Activated naive CD8-positive, alpha-beta T cell treated with anti-CD3 and anti-CD28 coated beads, Interleukin-2, amount 50 U/mL, for 24 hours (primary cell): ENCODE measurements around the gene NET1.
A peak's percentile ranks its signal among the peaks of the same experiment; 100 is the strongest.
"Not testable (repeated sequence)": the region's sequence is repeated elsewhere in the genome, so short reads cannot be mapped to it uniquely, and the experiment has no call there.

Experiments
- ATAC-seq: fragments of 150-1000 bp; cut with Tn5 transposase; one replicate; pipeline ENCODE4 v1.10.0; 2021
- DNase-seq: peaks from one replicate; pipeline ENCODE4 v3.0.0; 2021
- H3K27ac Mint-ChIP-seq: one replicate; pipeline ENCODE4 v1.8.0; 2021; ENCODE audit warnings: mild to moderate bottlenecking, mixed read lengths
- H3K27me3 Mint-ChIP-seq: one replicate; pipeline ENCODE4 v1.8.0; 2021; ENCODE audit warnings: mixed read lengths
- H3K36me3 Mint-ChIP-seq: one replicate; pipeline ENCODE4 v1.8.0; 2021; ENCODE audit warnings: low read depth, mixed read lengths
- H3K4me1 Mint-ChIP-seq: one replicate; pipeline ENCODE4 v1.8.0; 2021; ENCODE audit warnings: mixed read lengths
- H3K4me3 Mint-ChIP-seq: one replicate; pipeline ENCODE4 v1.8.0; 2021; ENCODE audit warnings: mild to moderate bottlenecking, moderate library complexity, mixed read lengths
- H3K9me3 Mint-ChIP-seq: one replicate; pipeline ENCODE4 v1.8.0; 2021; ENCODE audit warnings: mixed read lengths

Gene NET1

DNA sequence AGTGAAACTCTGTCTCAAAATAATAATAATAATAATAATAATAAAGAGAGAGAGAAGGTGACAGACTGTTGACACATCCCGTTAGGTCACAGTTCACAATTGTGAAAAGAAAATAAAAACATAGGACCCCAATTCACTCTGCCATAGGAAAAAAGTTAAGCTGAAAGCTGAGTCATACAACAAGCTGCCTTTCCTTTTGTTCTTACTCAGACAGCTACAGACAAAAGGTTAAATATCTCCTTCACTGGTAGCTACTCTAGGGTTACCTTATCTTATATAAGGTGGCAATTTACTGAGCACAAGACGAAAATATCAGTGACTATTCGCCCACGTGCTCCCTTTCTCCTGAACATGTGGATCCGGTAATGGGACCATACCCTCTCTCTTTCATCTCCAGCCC, 25.2 kb upstream of the NET1 start:
- Mint-ChIP-seq H3K27ac (no peak overlapping the region), H3K4me1 (no peaks in the 10 kb centered on the region), H3K9me3 (peaks cover 38% of the 10 kb centered on the region), H3K36me3 (peaks cover 11% of the 10 kb centered on the region), H3K27me3 (peaks cover 4% of the 10 kb centered on the region), H3K4me3 (no peak overlapping the region)
- DNase-seq (no peak), ATAC-seq (no peak)

DNA sequence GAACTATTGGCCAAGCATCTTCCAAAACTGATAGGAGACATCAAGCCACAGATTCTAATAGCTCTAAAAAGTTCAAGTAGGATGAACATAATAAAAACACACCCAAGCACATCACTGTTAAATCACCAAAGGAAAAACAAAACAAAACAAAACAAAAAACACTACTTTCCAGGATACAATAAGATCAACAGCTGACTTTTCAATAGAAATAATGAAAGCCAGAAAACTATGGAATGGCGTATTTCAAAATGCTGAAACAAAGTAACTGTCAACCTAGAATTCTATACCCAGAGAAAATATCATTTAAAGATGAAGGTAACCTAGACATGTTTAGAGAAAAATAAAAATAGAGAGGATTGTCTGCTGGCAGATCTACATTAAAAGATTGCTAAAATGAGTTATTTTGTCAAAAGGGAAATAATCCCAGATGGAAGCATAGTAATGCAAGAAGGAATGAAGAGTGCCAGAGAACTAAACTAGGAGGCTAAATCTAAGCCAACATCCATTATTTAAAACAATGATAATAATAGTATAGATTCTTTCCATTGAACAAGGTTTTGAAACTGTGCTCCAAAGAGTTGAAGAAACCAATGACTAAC, 21.7 kb upstream of the NET1 start:
- DNase-seq (no peak), ATAC-seq (no peak)
- H3K4me1 Mint-ChIP-seq, result no peaks in the 10 kb centered on the region
- H3K4me3 Mint-ChIP-seq, result no peak overlapping the region
- peaks cover 41% of the 10 kb centered on the region for H3K9me3 Mint-ChIP-seq
- H3K36me3 Mint-ChIP-seq, result peaks cover 11% of the 10 kb centered on the region
- peaks cover 4% of the 10 kb centered on the region for H3K27me3 Mint-ChIP-seq
- no peak overlapping the region for H3K27ac Mint-ChIP-seq

DNA sequence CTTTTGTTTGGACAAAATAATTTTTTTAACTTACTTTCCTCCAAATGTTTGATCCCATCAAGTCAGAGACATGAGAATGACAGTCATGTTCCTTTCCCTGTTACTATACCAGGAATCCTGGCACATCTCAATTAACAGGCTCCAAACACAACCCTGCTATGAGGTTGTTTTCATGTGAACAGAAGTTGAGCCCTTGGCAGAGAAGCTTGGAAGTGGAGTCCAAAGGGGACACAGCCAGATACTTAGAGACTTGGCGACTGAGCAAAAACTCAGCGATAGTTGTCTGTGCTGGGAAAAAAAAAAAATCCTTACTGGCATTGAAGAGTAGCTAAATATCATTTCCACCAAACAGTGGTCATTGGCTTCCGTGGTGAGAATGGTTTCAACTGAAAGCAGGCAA, 20.6 kb upstream of the NET1 start:
- peaks cover 41% of the 10 kb centered on the region for H3K9me3 Mint-ChIP-seq
- ATAC-seq (no peak), DNase-seq (no peak)
- H3K4me3 Mint-ChIP-seq, result no peak overlapping the region
- no peaks in the 10 kb centered on the region for H3K4me1 Mint-ChIP-seq
- peaks cover 11% of the 10 kb centered on the region for H3K36me3 Mint-ChIP-seq
- H3K27ac Mint-ChIP-seq, result no peak overlapping the region
- peaks cover 4% of the 10 kb centered on the region for H3K27me3 Mint-ChIP-seq

GRCh38 chr10:5393529-5393928, 18.8 kb upstream of the NET1 start:
- Mint-ChIP-seq H3K27me3 (peaks cover 10% of the 10 kb centered on the region), H3K9me3 (peaks cover 36% of the 10 kb centered on the region), H3K4me1 (no peaks in the 10 kb centered on the region), H3K4me3 (no peak overlapping the region), H3K27ac (no peak overlapping the region), H3K36me3 (peaks cover 11% of the 10 kb centered on the region)
- DNase-seq (no peak), ATAC-seq (no peak)

DNA sequence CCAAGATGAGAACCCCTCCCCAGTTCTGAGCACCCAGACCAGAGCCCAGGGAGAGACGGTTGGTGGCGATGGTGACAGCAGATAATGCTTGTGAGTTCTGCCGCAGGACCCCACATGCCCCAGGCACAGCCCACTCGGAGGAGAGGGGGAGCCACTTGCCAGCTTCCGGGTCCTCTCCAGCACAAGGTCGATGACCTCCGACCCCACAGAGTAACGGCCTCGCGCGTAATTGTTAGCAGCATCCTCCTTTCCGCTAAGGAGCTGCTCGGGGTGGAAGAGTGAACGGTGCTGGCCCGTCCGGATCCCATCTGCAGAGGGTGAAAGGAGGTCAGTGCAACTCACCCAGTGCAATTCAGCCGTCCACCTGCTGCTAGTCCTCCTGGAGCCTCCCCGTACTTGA, 17.2 kb upstream of the NET1 start:
- H3K9me3 Mint-ChIP-seq, result peaks cover 23% of the 10 kb centered on the region
- H3K27me3 Mint-ChIP-seq, result peaks cover 10% of the 10 kb centered on the region
- H3K4me3 Mint-ChIP-seq, result no peak overlapping the region

DNA sequence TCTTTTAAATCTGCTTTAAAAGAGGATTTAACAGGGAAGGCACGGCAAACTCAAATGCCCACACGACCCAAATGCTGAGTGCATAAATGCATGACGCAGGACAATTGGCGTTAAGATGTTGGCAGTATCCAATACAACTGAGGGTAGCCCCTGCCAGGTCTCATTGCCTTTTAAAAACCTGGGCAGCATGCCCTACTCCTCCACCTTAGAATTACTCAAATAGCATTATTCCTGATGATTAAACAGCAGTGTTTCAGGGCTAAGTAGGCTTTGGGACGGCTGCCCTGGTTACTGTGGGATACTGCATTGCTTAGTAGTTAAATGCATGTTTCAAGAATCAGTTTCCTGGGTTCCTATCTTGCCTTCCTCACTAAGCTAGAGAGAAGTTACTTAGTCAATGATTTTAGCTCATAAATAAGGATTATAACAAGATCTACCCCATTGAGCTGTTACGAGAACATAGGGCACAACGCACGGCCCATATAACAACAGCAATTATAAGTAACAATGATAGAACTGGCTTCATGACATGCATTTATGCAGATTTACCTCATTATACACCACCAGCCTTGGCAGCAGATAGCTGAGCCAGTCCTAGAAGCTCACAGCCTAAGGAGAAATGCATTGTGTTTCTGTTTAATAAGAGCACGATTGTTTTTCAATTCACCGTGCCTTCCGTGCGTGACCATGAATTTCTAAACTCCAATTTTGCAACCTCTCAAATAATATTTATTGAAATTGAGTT, 15.6 kb upstream of the NET1 start:
- H3K27ac Mint-ChIP-seq, result no peak overlapping the region
- H3K4me3 Mint-ChIP-seq, result no peak overlapping the region
- DNase-seq (no peak), ATAC-seq (no peak)
- H3K4me1 Mint-ChIP-seq, result no peaks in the 10 kb centered on the region
- H3K27me3 Mint-ChIP-seq, result peaks cover 13% of the 10 kb centered on the region
- H3K9me3 Mint-ChIP-seq, result peaks cover 7% of the 10 kb centered on the region
- H3K36me3 Mint-ChIP-seq, result no peaks in the 10 kb centered on the region

More for the DNA sequence above, 17.2 kb upstream of the NET1 start:
- H3K36me3 Mint-ChIP-seq, result peaks cover 9% of the 10 kb centered on the region
- no peak overlapping the region for H3K27ac Mint-ChIP-seq
- DNase-seq (no peak), ATAC-seq (no peak)
- H3K4me1 Mint-ChIP-seq, result no peaks in the 10 kb centered on the region

- Mint-ChIP-seq H3K27me3 (peaks cover 13% of the 10 kb centered on the region), H3K36me3 (no peaks in the 10 kb centered on the region), H3K4me1 (no peaks in the 10 kb centered on the region), H3K27ac (no peak overlapping the region), H3K4me3 (no peak overlapping the region), H3K9me3 (no peaks in the 10 kb centered on the region)
- DNase-seq, result no peak
- no peak for ATAC-seq
Measured at GRCh38 chr10:5399332-5399731, 13.0 kb upstream of the NET1 start.

DNA sequence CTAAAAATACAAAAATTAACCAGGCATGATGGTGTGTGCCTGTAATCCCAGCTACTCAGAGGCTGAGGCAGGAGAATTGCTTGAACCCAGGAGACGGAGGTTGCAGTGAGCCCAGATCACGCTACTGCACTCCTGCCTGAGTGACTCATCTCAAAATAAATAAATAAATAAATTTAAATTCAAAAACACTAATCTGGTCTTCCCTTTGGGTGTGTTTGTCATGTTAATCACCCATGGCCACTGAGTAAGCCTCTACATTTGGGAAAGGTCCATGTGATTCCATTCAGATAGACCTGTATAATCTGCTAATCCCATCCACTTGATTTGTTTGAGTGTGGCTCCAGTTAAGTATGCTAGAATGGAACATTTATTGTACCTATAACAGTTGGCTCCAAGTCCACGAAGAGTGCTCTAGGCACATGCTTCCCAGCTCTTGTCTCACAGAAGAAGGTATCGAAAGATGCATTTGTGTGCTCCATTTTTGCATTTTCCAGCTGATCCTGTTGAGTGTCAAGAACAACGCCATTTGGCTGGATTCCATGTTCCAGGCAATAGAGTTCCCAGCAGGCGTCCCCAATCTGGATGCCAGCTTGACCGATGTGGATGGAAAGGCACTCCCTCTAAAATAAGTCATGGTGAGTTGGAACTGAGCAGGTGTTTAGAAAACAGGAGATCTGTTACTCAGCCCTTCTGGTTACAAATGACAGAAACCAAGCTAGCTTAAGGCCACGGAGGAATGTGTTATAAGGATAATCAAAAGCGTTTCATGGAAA, 11.7 kb upstream of the NET1 start:
- Mint-ChIP-seq H3K36me3 (no peaks in the 10 kb centered on the region), H3K27me3 (peaks cover 13% of the 10 kb centered on the region), H3K4me3 (no peak overlapping the region), H3K9me3 (no peaks in the 10 kb centered on the region), H3K27ac (no peak overlapping the region), H3K4me1 (no peaks in the 10 kb centered on the region)
- no peak for ATAC-seq
- DNase-seq, result no peak

DNA sequence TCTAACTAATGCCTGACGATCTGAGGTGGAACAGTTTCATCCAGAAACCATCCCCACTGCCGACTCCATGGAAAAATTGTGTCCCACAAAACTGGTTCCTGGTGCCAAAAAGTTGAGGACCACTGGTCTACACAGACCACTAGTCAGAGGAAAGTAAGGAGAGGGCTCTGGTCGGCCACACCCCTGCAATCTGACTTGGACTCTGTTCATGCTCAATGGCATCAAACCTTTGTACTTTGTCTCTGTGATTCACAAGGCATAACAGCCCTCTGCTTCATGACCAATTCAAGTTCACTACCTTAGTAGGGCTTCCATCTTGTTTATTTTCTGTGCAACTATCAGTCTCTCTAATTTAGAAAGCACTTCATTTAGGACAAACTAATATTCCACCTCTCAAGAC, 9.6 kb upstream of the NET1 start:
- H3K4me3 Mint-ChIP-seq, result no peak overlapping the region
- no peaks in the 10 kb centered on the region for H3K9me3 Mint-ChIP-seq
- H3K27ac Mint-ChIP-seq, result no peak overlapping the region

DNA sequence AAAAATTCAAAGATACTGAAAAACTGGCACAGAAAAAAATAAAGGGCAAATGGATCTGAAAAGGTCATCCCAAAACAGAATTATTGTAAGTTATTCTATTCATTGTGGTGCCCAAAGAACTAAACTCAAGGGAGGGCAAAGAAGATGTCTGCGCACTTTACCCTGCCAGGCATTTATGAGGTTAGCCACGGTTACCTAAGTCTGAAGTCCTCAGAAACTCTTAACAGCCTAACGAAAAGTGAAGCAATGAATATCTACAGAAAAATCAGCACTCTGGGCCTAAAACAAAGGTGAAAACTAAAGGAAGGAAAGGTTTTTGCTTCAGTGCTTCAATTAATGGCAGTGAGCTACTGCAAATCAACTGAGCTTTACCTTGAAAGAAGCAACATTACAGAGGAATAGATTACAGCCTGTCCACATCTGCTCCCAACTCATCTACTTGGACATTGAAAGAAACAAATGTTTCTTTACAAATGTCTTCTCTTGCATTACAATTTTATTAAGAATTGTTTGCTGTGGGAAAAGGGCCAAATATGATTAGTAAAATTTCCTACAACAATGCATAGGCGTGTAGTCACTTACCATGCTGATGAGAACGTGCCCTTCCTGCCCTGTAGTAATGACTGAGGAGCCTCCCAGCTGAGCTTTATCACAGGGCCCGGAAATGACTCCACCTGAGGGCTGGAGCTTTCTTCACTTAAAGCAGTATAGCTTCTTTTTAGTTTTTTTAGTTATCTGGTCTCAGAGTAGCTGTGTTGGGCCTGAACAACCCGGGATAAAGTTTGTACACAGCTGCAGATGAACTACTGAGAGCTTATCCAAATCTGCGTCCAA, 7.9 kb upstream of the NET1 start, which contains the start of gene TUBAL3:
TUBAL3 (minus strand) TSS at position 621 of the 834 bp plus-strand sequence; CDS start at position 585, 36 bp downstream.
- Mint-ChIP-seq H3K27ac (no peak within 1 kb of the TSS), H3K4me3 (no peak within 1 kb of the TSS), H3K36me3 (no peaks in the 10 kb centered on the region), H3K9me3 (no peaks in the 10 kb centered on the region), H3K27me3 (peaks cover 8% of the 10 kb centered on the region), H3K4me1 (no peaks in the 10 kb centered on the region)
- ATAC-seq (no peak), DNase-seq (no peak)

More for the DNA sequence above, 9.6 kb upstream of the NET1 start:
- H3K27me3 Mint-ChIP-seq, result peaks cover 7% of the 10 kb centered on the region
- ATAC-seq (no peak), DNase-seq (no peak)
- H3K4me1 Mint-ChIP-seq, result no peaks in the 10 kb centered on the region
- no peaks in the 10 kb centered on the region for H3K36me3 Mint-ChIP-seq

DNA sequence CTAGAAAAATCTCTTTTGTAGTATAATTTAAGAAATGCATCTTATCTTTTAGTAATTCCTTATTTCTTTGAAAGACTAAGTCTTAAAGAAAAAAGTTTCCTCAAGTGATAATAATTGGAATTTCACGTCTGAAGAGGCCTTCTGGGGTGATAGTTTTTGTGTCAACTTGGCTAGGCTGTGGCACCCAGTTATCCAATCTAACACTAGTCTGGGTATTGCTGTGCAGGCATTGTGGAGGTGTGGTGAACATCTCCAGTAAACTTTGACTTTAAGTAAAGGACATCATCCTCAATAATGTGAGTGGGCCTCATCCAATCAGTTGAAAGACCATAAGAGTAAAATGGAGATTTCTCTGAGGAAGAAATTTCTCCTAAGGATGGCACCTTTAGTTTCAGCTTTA, 5.4 kb upstream of the NET1 start:
- H3K4me3 Mint-ChIP-seq, result no peak overlapping the region
- no peaks in the 10 kb centered on the region for H3K4me1 Mint-ChIP-seq
- DNase-seq, result no peak
- H3K36me3 Mint-ChIP-seq, result no peaks in the 10 kb centered on the region
- peaks cover 15% of the 10 kb centered on the region for H3K27me3 Mint-ChIP-seq
- no peak overlapping the region for H3K27ac Mint-ChIP-seq
- no peaks in the 10 kb centered on the region for H3K9me3 Mint-ChIP-seq
- no peak for ATAC-seq

DNA sequence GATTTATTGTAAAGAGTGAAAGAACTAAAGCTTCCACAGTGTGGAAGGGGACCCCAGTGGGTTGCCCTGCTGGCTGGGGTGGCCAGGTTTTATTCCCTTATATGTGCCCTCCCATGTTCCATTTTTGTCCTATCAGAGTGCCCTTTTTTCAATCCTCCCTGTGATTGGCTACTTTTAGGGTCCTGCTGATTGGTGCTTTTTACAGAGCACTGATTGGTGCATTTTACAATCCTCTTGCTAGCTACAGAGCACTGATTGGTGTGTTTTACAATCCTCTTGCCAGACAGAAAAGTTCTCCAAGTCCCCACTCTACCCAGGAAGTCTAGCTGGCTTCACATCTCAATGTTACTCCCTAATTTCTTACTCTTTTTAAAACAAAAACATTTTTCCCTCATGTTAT, 1.6 kb upstream of the NET1 start:
- H3K9me3 Mint-ChIP-seq, DNase-seq, H3K36me3 Mint-ChIP-seq, ATAC-seq, H3K4me3 Mint-ChIP-seq, H3K27ac Mint-ChIP-seq, H3K4me1 Mint-ChIP-seq: not testable (repeated sequence)
- peaks cover 20% of the 10 kb centered on the region for H3K27me3 Mint-ChIP-seq

DNA sequence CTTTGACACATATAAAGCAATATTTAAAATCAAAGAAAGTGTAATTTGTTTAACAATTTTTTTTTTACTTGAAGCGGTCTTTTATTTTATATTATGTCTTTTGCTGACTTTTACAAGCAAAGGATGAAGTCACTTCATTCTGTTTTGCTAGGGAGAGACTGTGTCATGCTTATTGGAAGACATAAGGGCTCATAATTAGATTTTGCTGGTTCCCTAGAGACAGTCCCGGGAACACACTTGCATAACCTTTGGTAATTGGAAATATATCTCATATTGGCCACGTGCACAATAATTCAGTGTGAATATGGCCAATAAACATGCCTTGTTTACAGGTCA, 448 bp upstream of the NET1 start:
- H3K4me1 Mint-ChIP-seq, result peaks cover 3% of the 10 kb centered on the region
- ATAC-seq, result no peak
- H3K4me3 Mint-ChIP-seq, result no peak overlapping the region
- H3K36me3 Mint-ChIP-seq, result no peaks in the 10 kb centered on the region
- DNase-seq, result no peak
- H3K27me3 Mint-ChIP-seq, result peaks cover 22% of the 10 kb centered on the region
- H3K27ac Mint-ChIP-seq, result peak overlapping the region; percentile 49
- no peaks in the 10 kb centered on the region for H3K9me3 Mint-ChIP-seq
